Astrocyte of the spinal cord (primary cell): ENCODE measurements around the gene UNC5C.

Source experiments
- DNase-seq: peaks from one replicate; pipeline ENCODE4 v3.0.0; 2011; ENCODE audit warnings: low read depth, low spot score
- H3K4me3 ChIP-seq: 2 replicates; pipeline ENCODE4 v1.5.1; 2011; ENCODE audit warnings: low read depth, mild to moderate bottlenecking, low read length, moderate library complexity
- in situ Hi-C: cut with HindIII; loops from 2 replicates; pipeline ENCODE4 v1.10.0; 2017; ENCODE audit warnings: low sequenced_read_pairs
- TF ChIP-seq, protein P1 (sequence below): IDR thresholded peaks from 2 replicates; pipeline ENCODE4 v1.5.1; 2012; ENCODE audit warnings: low read depth, mild to moderate bottlenecking, low read length, inconsistent platforms

Gene UNC5C

DNA sequence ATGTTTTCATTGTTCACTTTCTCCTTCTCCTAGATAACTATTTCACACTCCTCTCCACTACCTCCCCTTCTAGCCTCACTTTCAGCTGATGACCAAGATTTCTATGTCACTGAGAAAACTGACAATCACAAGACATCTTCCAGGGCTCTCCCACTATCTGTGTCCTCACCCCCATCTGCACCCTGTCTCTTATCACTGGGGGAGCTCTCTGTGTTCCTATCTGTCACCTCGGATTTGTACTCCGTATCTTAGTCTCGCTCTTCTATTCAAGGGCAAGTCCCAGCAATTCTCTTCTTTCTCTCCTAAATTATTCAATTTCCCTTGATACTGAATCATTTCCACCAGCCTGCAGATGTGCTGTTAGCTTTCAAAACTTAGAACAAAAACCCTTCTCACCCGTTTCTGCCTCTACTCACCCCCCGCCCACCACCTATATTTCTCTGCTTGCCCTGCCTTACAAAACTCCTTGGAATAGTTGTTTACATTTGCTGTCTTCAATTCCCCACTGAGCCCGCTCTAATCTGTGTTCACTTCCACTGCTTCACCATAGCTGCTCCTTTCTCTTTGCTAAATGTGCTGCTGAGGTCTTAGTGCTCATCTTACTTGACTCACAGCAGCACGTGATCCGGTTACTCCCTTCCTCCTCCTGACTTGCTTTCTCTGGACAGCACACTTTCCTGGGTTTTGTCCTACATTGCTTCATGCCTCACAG lies 293.2 kb downstream of the UNC5C start:
- H3K4me3 ChIP-seq = no peak overlapping the region
- in situ Hi-C loops = no loop called here
- peak; percentile 49 for DNase-seq
- TF ChIP-seq, protein P1, sequence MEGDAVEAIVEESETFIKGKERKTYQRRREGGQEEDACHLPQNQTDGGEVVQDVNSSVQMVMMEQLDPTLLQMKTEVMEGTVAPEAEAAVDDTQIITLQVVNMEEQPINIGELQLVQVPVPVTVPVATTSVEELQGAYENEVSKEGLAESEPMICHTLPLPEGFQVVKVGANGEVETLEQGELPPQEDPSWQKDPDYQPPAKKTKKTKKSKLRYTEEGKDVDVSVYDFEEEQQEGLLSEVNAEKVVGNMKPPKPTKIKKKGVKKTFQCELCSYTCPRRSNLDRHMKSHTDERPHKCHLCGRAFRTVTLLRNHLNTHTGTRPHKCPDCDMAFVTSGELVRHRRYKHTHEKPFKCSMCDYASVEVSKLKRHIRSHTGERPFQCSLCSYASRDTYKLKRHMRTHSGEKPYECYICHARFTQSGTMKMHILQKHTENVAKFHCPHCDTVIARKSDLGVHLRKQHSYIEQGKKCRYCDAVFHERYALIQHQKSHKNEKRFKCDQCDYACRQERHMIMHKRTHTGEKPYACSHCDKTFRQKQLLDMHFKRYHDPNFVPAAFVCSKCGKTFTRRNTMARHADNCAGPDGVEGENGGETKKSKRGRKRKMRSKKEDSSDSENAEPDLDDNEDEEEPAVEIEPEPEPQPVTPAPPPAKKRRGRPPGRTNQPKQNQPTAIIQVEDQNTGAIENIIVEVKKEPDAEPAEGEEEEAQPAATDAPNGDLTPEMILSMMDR = no peak

DNA sequence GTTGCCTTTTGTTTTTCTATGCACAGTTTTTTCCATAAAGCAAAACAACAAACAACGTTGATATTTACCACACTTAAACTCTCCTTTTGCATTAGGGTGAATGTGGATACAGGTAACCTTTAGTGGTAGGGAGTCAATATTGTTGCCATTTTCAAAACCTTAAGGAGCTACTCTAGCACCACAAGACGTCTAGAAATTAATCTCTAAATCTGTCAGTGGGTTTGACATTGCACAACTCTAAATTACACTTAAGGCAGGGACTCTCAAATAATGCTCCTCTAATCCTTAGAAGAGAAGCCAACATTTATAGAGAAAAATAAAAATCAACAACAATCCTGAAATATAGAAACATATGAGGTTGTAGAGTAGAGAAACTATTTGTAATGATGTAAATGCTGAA lies 297.2 kb downstream of the UNC5C start:
- no peak for DNase-seq
- H3K4me3 ChIP-seq = no peak overlapping the region
- in situ Hi-C loops = no loop called here
- TF ChIP-seq, protein P1 = no peak

DNA sequence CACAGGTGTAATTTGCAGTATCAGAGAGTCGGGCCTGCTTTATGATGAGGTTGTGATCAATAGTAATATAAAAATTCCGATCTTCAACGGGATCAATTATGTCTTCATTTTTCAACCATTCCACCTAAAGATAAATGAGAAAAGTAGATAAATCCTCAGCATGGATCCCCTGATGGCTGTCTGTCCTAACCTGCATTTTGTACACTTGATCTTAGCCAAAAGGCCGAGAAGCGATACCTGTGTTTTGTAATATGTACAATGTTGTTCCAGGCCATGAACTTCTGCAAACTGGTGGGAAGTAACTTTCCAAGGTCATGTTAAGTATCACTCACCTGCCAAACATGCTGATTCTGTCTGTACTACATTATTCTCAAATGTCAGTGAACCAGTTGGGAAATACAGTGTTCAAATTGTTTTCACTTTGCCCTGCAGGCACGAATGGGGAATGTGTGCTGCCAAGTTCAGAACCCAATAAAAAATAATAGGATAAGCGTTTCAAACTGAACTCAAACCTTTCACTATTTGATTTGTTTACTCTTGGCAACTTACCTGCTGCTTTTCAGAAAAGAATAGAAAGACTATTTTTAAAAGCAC lies 298.1 kb downstream of the UNC5C start:
- TF ChIP-seq, protein P1 = no peak
- H3K4me3 ChIP-seq = no peak overlapping the region
- DNase-seq = no peak
- in situ Hi-C loops = no loop called here

DNA sequence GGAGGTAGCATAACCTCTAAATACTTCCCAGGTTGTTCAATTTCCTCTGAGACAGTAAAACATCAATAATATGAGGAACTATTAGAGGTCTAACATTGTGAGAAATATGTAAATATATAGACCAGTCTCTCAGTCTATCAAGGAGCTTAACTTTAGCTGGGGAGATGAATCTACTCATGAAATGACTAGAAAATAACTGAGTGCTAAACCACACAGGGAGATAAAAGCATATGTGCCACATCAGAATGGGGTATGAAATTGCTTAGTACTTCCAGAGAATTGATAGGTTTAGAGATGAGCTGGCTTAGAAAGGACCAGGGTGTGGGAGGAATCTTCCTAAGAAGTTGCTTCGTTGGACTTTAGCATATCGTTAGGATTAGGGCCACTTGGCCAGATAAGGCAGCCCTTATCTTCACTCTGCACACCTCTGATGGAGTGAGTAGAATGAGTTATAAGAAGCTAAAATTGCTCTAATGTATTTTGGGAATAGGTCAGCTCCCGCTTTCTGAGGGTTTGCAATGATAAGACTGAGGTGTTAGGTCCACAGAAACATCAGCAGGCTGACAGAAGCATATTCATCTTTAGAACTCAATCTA lies 299.2 kb downstream of the UNC5C start:
- H3K4me3 ChIP-seq = no peak overlapping the region
- no peak for DNase-seq
- TF ChIP-seq, protein P1 = no peak
- in situ Hi-C loops = no loop called here

DNA sequence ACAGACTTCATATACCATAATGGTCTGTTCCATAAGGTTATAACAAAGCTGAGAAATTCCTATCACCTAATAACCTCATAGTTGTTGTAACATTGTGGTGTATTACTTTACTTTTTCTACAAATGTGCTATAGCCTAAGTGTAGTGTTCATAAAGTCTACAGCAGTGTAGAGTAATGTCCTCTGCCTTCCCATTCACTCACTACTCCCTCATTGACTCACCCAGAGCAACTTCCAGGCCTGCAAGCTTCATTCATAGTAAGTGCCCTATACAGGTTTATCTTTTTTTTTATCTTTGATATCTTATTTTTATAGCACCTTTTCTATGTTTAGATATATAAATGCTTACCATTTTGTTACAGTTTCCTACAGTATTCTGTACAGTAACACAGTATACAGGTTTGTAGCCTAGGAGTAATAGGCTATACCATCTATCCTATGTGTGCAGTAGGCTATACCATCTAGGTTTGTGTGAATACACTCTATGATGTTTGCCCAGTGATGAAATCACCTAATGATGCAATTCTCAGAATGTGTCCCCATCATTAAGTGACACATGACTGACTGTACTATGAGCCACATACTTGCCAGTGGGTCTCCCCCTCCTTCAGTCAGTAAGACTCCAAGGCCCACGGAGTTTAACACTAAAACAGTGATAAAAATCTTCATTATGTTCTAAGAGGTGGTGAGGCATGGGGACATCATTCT lies 299.9 kb downstream of the UNC5C start:
- no peak overlapping the region for H3K4me3 ChIP-seq
- in situ Hi-C loops = no loop called here
- no peak for DNase-seq
- TF ChIP-seq, protein P1 = no peak

DNA sequence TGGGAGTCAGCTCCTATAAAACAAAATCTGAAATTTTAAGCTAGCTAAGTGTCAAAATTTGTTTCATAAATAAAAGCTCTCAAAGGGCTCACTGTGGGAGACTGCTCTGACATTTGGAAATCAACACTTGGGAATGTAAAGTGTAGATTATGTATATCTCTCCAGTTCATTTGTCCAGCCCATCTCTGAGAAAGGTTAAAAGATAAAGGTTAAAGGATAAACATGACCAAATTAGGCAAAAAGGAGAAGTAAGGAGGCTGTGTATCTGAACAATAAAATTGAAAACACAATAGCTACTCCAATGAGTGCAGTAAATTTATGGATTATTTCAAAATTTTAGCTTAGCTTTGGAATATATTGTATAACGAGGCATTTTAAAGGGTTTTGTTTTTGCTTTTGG lies 304.9 kb downstream of the UNC5C start:
- TF ChIP-seq, protein P1 = no peak
- in situ Hi-C loops = no loop called here
- no peak for DNase-seq
- no peak overlapping the region for H3K4me3 ChIP-seq
